ENCODE results near the gene HIVEP3. TPM values are rescaled to one million over a fixed set of nuclear protein-coding genes. Genes with fewer than 3 reads are reported as not detected.

Gene HIVEP3
- total RNA-seq, 4 donors from 2014 or later = 1.4 to 3.0 (median 2.3) TPM

DNA sequence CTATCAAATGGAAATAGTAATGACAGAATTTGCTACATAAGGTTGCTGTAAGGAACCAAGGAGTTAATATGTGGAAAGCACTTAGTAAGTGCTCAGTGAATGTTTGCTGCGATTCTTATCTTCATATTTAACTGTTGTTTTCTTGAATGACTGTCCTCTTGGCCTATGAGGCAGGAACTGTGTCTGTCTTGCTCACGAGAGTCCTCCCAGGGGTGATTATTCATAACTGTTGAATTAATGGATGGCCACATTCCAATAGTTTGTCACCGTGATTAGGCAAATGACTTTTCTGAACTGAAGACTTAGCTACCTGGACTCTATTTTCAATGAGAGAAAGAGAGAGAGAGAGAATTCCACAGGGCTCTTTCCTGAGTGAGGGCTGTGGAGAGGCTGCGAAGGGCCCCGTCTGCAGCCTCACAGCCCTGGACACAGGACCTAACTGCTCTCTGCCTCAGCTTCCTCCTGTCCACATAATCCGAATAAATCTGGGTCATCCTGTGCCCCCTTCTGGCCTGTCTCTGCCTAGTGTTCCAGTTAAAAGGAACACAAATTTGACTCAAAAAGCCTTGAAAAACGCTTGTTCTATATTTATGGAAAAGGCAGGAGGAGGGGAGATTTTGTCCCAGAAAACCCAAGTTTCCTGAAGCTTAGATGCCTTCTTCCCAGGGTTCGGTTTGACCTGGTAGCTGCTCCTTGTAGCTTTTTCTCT lies 442.7 kb downstream of the HIVEP3 start:
- WGBS = 51% methylated on average over 8 of the region's 8 CpGs
- Histone ChIP-seq H3K4me1 (peaks cover 42 to 74% (median 58%) of the 10 kb centered on the region in 4 donors), H3K27me3 (no peaks in the 10 kb centered on the region), H3K36me3 (no peaks in the 10 kb centered on the region), H3K27ac (replicated peaks in 1 of 4) (peak overlapping the region; percentile 78 to 88 (median 82)), H3K4me3 (no peak overlapping the region), H3K9me3 (no peaks in the 10 kb centered on the region)
- TF ChIP-seq POLR2A (IDR thresholded peaks at IDR 0.05; ENCODE audit: low read depth) = no peak
- no peak for TF ChIP-seq POLR2AphosphoS5 (IDR thresholded peaks at IDR 0.05)
- no peak for TF ChIP-seq EP300 (IDR thresholded peaks at IDR 0.05)
- no peak for DNase-seq (ENCODE audit: extremely low spot score)
- intact Hi-C loops (cut with DNase I) = no loop called here

DNA sequence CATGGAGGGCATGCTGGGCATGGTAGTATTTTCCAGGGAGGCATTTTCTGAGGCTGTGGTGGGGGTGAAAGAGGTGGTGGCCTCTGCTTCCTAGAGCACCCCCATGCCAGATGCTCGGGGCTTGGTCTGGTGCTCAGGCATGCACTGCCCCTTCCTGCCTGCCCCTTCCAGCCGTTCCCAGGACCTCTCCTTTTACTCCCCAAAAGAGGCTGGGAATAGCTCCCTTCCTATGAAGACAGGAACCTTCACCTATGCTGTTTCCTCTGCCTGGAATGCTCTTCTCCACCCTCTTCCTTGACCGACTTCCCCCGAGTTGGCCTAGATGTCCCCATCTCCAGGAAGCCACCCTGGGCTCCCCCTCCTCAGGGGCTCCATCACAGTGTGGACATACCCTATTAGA lies 443.4 kb downstream of the HIVEP3 start:
- TF ChIP-seq POLR2AphosphoS5 (IDR thresholded peaks at IDR 0.05) = no peak
- TF ChIP-seq POLR2A (IDR thresholded peaks at IDR 0.05; ENCODE audit: low read depth) = no peak
- TF ChIP-seq, protein P1, sequence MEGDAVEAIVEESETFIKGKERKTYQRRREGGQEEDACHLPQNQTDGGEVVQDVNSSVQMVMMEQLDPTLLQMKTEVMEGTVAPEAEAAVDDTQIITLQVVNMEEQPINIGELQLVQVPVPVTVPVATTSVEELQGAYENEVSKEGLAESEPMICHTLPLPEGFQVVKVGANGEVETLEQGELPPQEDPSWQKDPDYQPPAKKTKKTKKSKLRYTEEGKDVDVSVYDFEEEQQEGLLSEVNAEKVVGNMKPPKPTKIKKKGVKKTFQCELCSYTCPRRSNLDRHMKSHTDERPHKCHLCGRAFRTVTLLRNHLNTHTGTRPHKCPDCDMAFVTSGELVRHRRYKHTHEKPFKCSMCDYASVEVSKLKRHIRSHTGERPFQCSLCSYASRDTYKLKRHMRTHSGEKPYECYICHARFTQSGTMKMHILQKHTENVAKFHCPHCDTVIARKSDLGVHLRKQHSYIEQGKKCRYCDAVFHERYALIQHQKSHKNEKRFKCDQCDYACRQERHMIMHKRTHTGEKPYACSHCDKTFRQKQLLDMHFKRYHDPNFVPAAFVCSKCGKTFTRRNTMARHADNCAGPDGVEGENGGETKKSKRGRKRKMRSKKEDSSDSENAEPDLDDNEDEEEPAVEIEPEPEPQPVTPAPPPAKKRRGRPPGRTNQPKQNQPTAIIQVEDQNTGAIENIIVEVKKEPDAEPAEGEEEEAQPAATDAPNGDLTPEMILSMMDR (IDR thresholded peaks at IDR 0.05) = no peak
- no peak for TF ChIP-seq EP300 (IDR thresholded peaks at IDR 0.05)
- Histone ChIP-seq H3K4me3 (no peak overlapping the region), H3K27ac (replicated peaks in 1 of 4) (peak overlapping the region; percentile 78 to 88 (median 82)), H3K36me3 (no peaks in the 10 kb centered on the region), H3K27me3 (no peaks in the 10 kb centered on the region), H3K4me1 (peaks cover 42 to 71% (median 58%) of the 10 kb centered on the region in 4 donors), H3K9me3 (no peaks in the 10 kb centered on the region)
- WGBS = 78% methylated on average over 4 of the region's 4 CpGs
- no peak for DNase-seq (ENCODE audit: extremely low spot score)
- intact Hi-C loops (cut with DNase I) = no loop called here

DNA sequence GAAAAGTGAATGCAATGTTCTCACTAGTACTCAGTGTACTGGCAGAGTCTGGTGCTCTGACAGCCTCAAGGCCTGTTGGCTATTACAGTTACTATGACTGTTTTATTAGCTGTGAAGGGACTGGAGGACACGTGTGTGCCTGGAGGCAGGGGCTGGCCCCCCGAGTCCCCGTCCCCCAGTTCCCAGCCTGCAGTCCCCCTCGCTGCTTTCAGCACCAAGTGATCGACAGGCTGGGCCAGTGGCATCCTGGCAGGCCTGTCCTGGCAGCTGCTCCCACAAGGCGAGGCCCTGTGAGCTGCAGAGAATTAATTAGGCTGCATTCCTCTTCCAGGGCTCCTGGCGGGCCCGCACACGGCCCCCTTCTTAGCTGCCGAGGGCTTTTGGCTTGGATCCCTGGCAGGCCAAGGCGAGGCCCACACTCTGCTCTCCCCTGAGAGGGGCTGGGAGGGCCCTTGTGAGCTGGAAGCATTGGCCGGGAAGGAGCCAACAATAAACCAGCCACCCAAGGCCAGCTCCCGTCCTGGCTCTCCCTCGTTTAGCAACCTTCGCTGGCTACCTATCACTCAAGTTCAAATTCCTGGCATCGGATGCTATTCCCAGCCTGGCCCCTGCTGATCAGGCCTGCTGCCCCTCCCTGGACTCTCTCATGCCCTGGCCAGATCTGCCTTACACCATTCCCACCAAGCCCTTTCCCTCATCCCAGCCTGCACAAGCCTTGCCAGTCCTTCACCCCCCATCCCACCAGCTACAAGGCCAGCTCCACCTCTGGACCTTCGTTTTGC lies 444.0 kb downstream of the HIVEP3 start:
- 33% methylated on average over 12 of the region's 17 CpGs for whole genome bisulfite sequencing
- H3K27me3 ChIP-seq = no peaks in the 10 kb centered on the region
- H3K9me3 ChIP-seq = no peaks in the 10 kb centered on the region
- intact Hi-C loops (cut with DNase I) = no loop called here
- H3K4me3 ChIP-seq = no peak overlapping the region
- peak overlapping the region; percentile 78 to 88 (median 82) for H3K27ac ChIP-seq (replicated peaks in 1 of 4)
- TF ChIP-seq POLR2AphosphoS5 (IDR thresholded peaks at IDR 0.05) = peak; percentile 73 to 78
- TF ChIP-seq, protein P1 (IDR thresholded peaks at IDR 0.05) = no peak
- TF ChIP-seq POLR2A (IDR thresholded peaks at IDR 0.05; ENCODE audit: low read depth) = no peak
- peak; percentile 71 for TF ChIP-seq EP300 (IDR thresholded peaks at IDR 0.05)
- peaks cover 42 to 64% (median 57%) of the 10 kb centered on the region in 4 donors for H3K4me1 ChIP-seq
- no peak for DNase-seq (ENCODE audit: extremely low spot score)
- no peaks in the 10 kb centered on the region for H3K36me3 ChIP-seq

DNA sequence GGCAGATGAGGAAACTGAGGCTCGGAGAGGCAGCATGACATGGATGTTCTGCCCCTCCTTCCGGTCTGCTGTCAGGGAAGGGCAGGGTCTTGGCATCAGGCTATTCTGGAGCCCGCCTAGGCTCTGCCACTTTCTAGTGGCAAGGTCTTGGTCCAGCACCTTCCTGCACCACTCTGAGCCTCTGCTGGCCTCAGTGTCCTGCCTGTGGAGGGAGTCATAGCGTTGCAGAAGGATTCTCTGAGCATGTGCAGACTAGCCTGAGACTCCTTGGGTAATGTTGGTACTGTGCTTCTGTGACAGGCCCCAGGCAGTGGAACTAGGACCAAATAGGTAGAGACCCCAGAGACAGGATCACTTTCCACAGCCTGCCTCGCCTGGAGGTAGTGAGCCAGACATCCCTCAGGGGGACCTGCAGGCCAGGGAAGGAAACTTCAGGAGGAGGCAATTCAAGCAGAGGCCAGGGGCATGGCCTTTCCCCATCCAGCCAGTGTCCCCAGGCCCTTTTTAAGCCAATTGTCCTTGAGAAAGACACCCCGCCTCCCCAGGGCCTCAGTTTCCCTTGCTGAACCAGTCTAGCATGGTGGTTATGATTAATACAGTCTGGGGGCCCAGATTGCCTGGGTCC lies 444.9 kb downstream of the HIVEP3 start:
- H3K4me1 ChIP-seq = peaks cover 37 to 56% (median 50%) of the 10 kb centered on the region in 4 donors
- TF ChIP-seq, protein P1 (IDR thresholded peaks at IDR 0.05) = peak in 1 of 3 experiments; percentile 10
- no peak for TF ChIP-seq EP300 (IDR thresholded peaks at IDR 0.05)
- 91% methylated on average over 5 of the region's 6 CpGs for WGBS

DNA sequence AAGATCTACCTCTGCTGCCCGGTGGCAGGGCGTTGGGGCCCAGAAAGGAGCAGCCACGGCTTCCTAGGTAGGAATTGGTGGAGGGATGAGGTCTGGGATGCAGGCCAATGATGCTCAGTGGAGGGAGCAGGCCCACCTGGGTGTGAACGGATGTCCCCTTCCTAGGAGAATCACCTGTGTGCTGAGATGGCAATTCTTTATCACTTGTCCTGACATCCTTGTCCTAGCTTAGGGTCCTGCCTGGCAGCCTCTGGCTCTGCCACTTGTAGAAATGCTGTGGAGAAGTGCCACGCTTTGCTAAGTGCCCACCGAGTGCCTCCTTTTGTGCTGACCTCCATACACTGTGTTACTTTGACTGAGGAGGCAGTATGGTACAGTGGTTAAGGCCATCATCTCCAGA lies 447.1 kb downstream of the HIVEP3 start:
- 87% methylated on average over 6 of the region's 6 CpGs for WGBS
- TF ChIP-seq POLR2AphosphoS5 (IDR thresholded peaks at IDR 0.05) (no peak), POLR2A (IDR thresholded peaks at IDR 0.05; ENCODE audit: low read depth) (no peak), EP300 (IDR thresholded peaks at IDR 0.05) (no peak)
- TF ChIP-seq, protein P1 (IDR thresholded peaks at IDR 0.05) = no peak
- H3K27me3 ChIP-seq = no peaks in the 10 kb centered on the region
- no peak for DNase-seq (ENCODE audit: extremely low spot score)
- intact Hi-C loops (cut with DNase I) = no loop called here
- H3K27ac ChIP-seq (replicated peaks in 1 of 4) = no peak overlapping the region
- H3K4me1 ChIP-seq = peaks cover 27 to 38% (median 33%) of the 10 kb centered on the region in 4 donors
- no peak overlapping the region for H3K4me3 ChIP-seq
- H3K9me3 ChIP-seq = no peaks in the 10 kb centered on the region
- no peaks in the 10 kb centered on the region for H3K36me3 ChIP-seq

More for the DNA sequence above, 444.9 kb downstream of the HIVEP3 start:
- H3K36me3 ChIP-seq = no peaks in the 10 kb centered on the region
- intact Hi-C loops (cut with DNase I) = no loop called here
- H3K9me3 ChIP-seq = no peaks in the 10 kb centered on the region
- peak overlapping the region; percentile 78 to 88 (median 82) for H3K27ac ChIP-seq (replicated peaks in 1 of 4)
- no peak overlapping the region for H3K4me3 ChIP-seq
- DNase-seq (ENCODE audit: extremely low spot score) = no peak
- no peaks in the 10 kb centered on the region for H3K27me3 ChIP-seq
